Neural crest cell (in vitro differentiated cells): ENCODE measurements around the gene HSH2D. TPM values are rescaled to one million over a fixed set of nuclear protein-coding genes. Genes with fewer than 3 reads are reported as not detected.

ENCODE experiments used
- DNase-seq: peaks from one replicate; pipeline ENCODE4 v3.0.0; 2021; ENCODE audit warnings: low read depth, mixed read lengths, low spot score
- H3K27ac Mint-ChIP-seq: one replicate; pipeline ENCODE4 v1.8.0; 2021; ENCODE audit warnings: mild to moderate bottlenecking, mixed read lengths; ENCODE audit not compliant: unreplicated experiment
- H3K27me3 Mint-ChIP-seq: 2 replicates; pipeline ENCODE4 v1.8.0; 2021; ENCODE audit warnings: low read depth, mild to moderate bottlenecking, mixed read lengths
- H3K36me3 Mint-ChIP-seq: 2 replicates; pipeline ENCODE4 v1.8.0; 2021; ENCODE audit warnings: low read depth, mild to moderate bottlenecking, mixed read lengths
- H3K4me1 Mint-ChIP-seq: 2 replicates; pipeline ENCODE4 v1.8.0; 2021; ENCODE audit warnings: mixed read lengths
- H3K4me3 Mint-ChIP-seq: one replicate; pipeline ENCODE4 v1.8.0; 2021; ENCODE audit warnings: mild to moderate bottlenecking, mixed read lengths
- H3K9me3 Mint-ChIP-seq: 2 replicates; pipeline ENCODE4 v1.8.0; 2021; ENCODE audit warnings: mixed read lengths
- CTCF ChIP-seq: fragments of 200-600 bp; sonication (generic); conservative IDR thresholded peaks from 2 replicates; pipeline ENCODE4 v1.5.0; 2021; ENCODE audit warnings: antibody characterized with exemption, mild to moderate bottlenecking
- total RNA-seq: library from RNA; stranded (reverse); gene quantifications from 2 replicates; pipeline ENCODE4 v1.2.1, GENCODE V29; 2021

Gene HSH2D
- total RNA-seq, 1 donor from 2014 or later, result not detected

GRCh38 chr19:16125737-16126495 lies 17.6 kb upstream of the HSH2D start:
- Mint-ChIP-seq H3K27ac (no peak overlapping the region), H3K4me3 (no peak overlapping the region), H3K4me1 (no peaks in the 10 kb centered on the region), H3K36me3 (peaks cover 13% of the 10 kb centered on the region), H3K9me3 (no peaks in the 10 kb centered on the region), H3K27me3 (no peaks in the 10 kb centered on the region)
- DNase-seq, result no peak
- TF ChIP-seq CTCF, result no peak

- Mint-ChIP-seq H3K36me3 (peaks cover 24% of the 10 kb centered on the region), H3K27me3 (no peaks in the 10 kb centered on the region), H3K4me1 (no peaks in the 10 kb centered on the region), H3K27ac (no peak overlapping the region), H3K4me3 (no peak overlapping the region), H3K9me3 (peaks cover 9% of the 10 kb centered on the region)
- no peak for DNase-seq
- no peak for TF ChIP-seq CTCF
These were observed 16.4 kb upstream of the HSH2D start for GRCh38 chr19:16127080-16127479.

GRCh38 chr19:16127776-16128371 lies 15.6 kb upstream of the HSH2D start:
- Mint-ChIP-seq H3K27me3 (no peaks in the 10 kb centered on the region), H3K9me3 (peaks cover 9% of the 10 kb centered on the region), H3K36me3 (peaks cover 31% of the 10 kb centered on the region), H3K27ac (no peak overlapping the region), H3K4me3 (no peak overlapping the region), H3K4me1 (no peaks in the 10 kb centered on the region)
- TF ChIP-seq CTCF, result no peak
- DNase-seq, result no peak

GRCh38 chr19:16131648-16132047 lies 11.8 kb upstream of the HSH2D start:
- H3K9me3 Mint-ChIP-seq, result peaks cover 9% of the 10 kb centered on the region
- H3K4me1 Mint-ChIP-seq, result no peaks in the 10 kb centered on the region
- peak overlapping the region; percentile 67 for H3K27ac Mint-ChIP-seq
- peaks cover 37% of the 10 kb centered on the region for H3K36me3 Mint-ChIP-seq
- H3K4me3 Mint-ChIP-seq, result no peak overlapping the region
- no peaks in the 10 kb centered on the region for H3K27me3 Mint-ChIP-seq
- no peak for TF ChIP-seq CTCF
- DNase-seq, result no peak

- TF ChIP-seq CTCF, result no peak
- no peak for DNase-seq
- H3K4me1 Mint-ChIP-seq, result no peaks in the 10 kb centered on the region
- no peak overlapping the region for H3K4me3 Mint-ChIP-seq
- H3K9me3 Mint-ChIP-seq, result peaks cover 9% of the 10 kb centered on the region
- H3K36me3 Mint-ChIP-seq, result peaks cover 36% of the 10 kb centered on the region
- no peak overlapping the region for H3K27ac Mint-ChIP-seq
- no peaks in the 10 kb centered on the region for H3K27me3 Mint-ChIP-seq
These were observed 9.7 kb upstream of the HSH2D start for GRCh38 chr19:16133818-16134217.
